GM21423 (cell line): ENCODE data around the gene MANF.

Source experiments
- ATAC-seq: cut with Tn5 transposase; IDR thresholded peaks from one replicate; pipeline ENCODE4 v1.9.1; 2021; ENCODE audit warnings: mild to moderate bottlenecking, moderate library complexity; ENCODE audit not compliant: unreplicated experiment

The MANF gene

DNA sequence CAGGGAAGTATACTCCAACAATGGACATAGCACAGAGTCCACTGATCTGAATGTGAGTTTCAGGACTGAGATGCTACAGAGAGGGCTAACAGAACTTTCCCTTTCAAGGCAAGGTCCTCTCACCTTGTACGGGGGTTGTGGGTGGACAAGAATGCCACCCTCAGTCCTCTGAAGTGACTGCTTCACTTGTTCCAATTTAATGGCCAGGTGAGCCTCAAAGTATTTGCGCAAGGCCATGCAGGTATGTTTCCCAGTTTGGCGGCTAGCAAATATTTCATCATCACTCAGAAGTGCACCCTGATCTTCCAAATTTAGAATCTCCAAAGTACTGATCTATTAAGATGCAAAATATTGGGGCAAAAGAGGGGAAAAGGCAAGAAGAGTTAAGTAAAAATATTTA, 44.0 kb downstream of the MANF start:
- ATAC-seq = no peak

DNA sequence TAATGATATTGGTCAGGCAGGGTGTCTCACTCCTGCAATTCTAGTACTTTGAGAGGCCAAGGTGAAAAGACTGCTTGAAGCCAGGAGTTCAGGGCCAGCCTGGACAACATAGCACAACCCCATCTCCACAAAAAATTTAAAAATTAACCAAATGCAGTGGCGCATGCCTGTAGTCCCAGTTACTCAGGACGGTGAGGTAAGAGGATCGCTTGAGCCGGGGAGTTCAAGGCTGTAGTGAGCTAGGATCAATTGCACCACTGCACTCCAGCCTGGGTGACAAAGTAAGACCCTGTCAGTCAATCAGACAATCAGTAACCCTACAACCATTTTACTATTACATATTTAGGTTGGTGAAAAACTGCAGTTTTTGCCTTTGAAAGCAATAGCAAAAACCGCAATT, 49.0 kb downstream of the MANF start:
- no peak for ATAC-seq

DNA sequence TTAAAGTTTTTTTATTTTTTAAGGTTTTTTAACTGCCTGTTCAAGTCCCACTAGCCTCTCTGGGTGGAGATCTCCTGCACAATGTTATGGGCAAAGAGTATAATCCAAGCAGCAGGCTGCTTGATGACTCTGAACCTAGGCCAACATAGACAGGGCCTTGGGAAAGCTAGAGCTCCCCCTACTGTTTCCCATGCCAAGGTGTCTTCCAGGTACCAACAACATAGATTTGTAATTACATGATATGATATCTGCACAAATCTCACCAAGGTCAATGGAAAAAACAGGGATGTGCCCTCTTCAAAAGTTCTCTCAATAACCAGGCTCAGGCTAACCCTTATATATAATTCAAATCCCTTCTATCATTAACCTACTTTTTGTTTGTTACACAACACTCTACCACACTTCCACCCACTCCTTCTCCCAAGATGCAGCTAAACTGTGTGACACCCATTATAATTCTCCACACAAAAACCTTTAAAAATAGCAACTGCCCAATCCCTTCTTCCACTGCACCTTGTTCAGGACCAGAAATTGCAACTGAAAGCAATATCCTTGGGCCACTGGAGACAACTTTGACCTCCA, 49.7 kb downstream of the MANF start:
- no peak for ATAC-seq

DNA sequence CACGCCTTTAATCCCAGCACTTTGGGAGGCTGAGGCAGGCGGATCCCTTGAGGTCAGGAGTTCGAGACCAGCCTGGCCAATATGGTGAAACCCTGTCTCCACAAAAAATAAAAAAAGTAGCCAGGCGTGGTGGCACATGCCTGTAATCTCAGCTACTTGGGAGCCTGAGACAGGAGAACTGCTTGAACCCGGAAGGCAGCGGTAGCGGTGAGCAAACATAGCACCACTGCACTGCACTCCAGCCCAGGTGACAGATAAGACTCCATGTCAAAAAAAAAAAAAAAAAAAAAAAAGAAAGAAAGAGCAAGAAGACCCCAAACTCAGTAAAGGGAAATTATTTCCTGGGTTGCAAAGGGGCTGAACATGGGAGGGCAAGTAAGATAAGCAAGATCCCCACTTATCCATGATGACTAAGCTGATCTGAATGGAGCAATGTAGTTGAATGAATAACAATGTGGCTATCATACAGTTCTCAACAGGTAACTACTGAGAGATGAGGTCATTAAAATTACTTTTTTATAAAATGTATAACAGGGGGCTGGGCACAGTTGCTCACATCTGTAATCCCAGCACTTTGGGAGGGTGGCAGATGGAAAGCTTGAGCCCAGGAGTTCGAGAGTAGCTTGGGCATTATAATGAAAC, 52.0 kb downstream of the MANF start:
- no peak for ATAC-seq
